Activated CD8-positive, alpha-beta T cell treated with anti-CD3 and anti-CD28 coated beads, Interleukin-2, amount 10 ng/mL, durations not matched to agents 7 days and 5 days (primary cell): Measurements from ENCODE around the gene RPS6KA5. TPM values are rescaled to one million over a fixed set of nuclear protein-coding genes. Genes with fewer than 3 reads are reported as not detected.

Source experiments
- ATAC-seq: fragments of 150-1000 bp; cut with Tn5 transposase; one replicate; pipeline ENCODE4 v1.10.0; 2021; ENCODE audit warnings: moderate library complexity
- CTCF ChIA-PET: fragments of 350-600 bp; sonication (Branson Sonifier 250); formaldehyde crosslinking; loops from one replicate; lab custom pipeline; 2021; ENCODE audit warnings: antibody characterized with exemption; lab: Charles Lee
- POLR2A ChIA-PET: fragments of 350-600 bp; sonication (Branson Sonifier 250); formaldehyde crosslinking; loops from one replicate; lab custom pipeline; 2021; ENCODE audit warnings: antibody characterized with exemption; lab: Charles Lee
- DNase-seq: peaks from one replicate; pipeline ENCODE4 v3.0.0-alpha.2; 2020
- H3K27ac Mint-ChIP-seq: one replicate; pipeline ENCODE4 v1.8.0; 2021; ENCODE audit warnings: mild to moderate bottlenecking, mixed read lengths
- H3K27me3 Mint-ChIP-seq: one replicate; pipeline ENCODE4 v1.8.0; 2021; ENCODE audit warnings: low read depth, mixed read lengths
- H3K36me3 Mint-ChIP-seq: one replicate; pipeline ENCODE4 v1.8.0; 2021; ENCODE audit warnings: low read depth, mixed read lengths
- H3K4me1 Mint-ChIP-seq: one replicate; pipeline ENCODE4 v1.8.0; 2021; ENCODE audit warnings: low read depth, mixed read lengths
- H3K4me3 Mint-ChIP-seq: one replicate; pipeline ENCODE4 v1.8.0; 2021; ENCODE audit warnings: mild to moderate bottlenecking, mixed read lengths
- H3K9me3 Mint-ChIP-seq: one replicate; pipeline ENCODE4 v1.8.0; 2022; ENCODE audit warnings: mixed read lengths; ENCODE audit not compliant: insufficient read depth
- total RNA-seq, 2 experiments: library from RNA; stranded (reverse); gene quantifications; one replicate each; pipeline ENCODE4 v1.2.3, GENCODE V29; 2021

The RPS6KA5 gene
- total RNA-seq, 2 experiments from 2014 or later: 50.8 to 53.1 TPM

DNA sequence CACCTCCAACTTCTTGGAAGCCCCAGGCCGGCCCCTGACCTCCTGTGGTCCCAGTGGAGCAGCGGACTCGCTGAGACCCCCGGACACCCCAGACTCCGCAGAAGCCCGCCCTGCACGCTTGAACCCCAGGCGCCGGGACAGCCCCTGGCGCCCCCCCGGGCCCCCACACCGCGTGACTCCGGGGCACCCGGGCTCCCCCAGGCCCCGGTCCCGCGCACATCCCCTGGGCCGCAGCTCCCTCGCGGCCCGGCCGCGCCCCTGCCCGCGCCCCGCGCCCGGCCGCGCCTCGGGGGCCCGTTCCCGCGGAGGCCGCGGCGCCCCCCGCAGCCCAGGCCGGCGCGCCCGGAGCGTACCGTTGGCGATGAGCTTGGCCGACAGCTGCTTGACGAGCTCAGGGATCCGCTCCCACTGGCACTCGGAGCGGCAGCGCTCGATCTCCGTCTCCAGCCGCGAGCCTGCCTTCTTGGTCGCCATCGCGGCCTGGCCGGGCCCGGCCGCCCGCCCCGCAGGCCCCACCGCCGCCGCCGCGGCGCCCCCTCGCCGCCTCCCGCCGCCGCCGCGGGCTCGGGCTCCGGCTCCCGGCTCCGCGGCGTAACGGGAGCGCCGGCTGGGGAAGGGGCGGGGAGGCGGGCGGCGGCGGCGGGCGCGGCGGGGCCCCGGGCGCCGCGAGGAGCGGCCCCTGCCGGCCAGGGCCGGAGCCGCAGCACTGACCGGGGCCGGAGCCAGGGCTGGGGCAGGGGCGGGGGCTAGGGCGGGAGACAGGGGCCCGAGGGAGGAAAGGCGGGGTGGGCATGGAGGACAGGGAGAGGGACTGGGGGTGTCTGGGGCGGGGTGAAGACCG, 244.4 kb downstream of the RPS6KA5 start, which contains the start of gene TTC7B:
Gene TTC7B (minus strand): TSS at position 609 of the 841 bp plus-strand sequence. CDS start 135 bp downstream, at position 474.
- no peaks in the 10 kb centered on the region for H3K36me3 Mint-ChIP-seq
- H3K4me3 Mint-ChIP-seq: peak within 1 kb of the TSS; percentile 73
- H3K27ac Mint-ChIP-seq: no peak within 1 kb of the TSS
- H3K27me3 Mint-ChIP-seq: peaks cover 24% of the 10 kb centered on the region
- H3K4me1 Mint-ChIP-seq: peaks cover 14% of the 10 kb centered on the region
- ChIA-PET CTCF (interaction anchor here (0.6 to 2.2 kb wide), 4 partner anchors 53 to 78 kb away, joined by 3 to 7 read pairs (median 4); no protein-coding TSS in a partner anchor), POLR2A (no interaction called here)
- H3K9me3 Mint-ChIP-seq: no peaks in the 10 kb centered on the region
- DNase-seq (peak; percentile 26), ATAC-seq (peak; percentile 67)

DNA sequence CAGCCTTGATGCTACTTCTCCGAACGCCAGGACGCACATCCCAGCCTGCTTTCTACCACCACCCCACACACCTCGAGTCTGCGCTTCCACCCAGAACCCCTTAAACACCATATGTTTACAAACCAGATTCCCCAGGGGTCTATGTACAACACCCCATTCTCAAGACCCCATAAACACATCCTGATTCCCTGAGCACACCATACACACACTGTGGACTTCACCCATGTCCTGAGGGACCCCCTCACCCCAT, 244.9 kb downstream of the RPS6KA5 start:
- ChIA-PET CTCF (interaction anchor here (0.6 to 2.2 kb wide), 4 partner anchors 52 to 79 kb away, joined by 3 to 7 read pairs (median 4); no protein-coding TSS in a partner anchor), POLR2A (no interaction called here)
- H3K4me1 Mint-ChIP-seq: peaks cover 9% of the 10 kb centered on the region
- DNase-seq: no peak
- H3K9me3 Mint-ChIP-seq: no peaks in the 10 kb centered on the region
- no peak for ATAC-seq
- H3K36me3 Mint-ChIP-seq: no peaks in the 10 kb centered on the region
- H3K4me3 Mint-ChIP-seq: peak overlapping the region; percentile 73
- H3K27me3 Mint-ChIP-seq: peaks cover 24% of the 10 kb centered on the region
- no peak overlapping the region for H3K27ac Mint-ChIP-seq

DNA sequence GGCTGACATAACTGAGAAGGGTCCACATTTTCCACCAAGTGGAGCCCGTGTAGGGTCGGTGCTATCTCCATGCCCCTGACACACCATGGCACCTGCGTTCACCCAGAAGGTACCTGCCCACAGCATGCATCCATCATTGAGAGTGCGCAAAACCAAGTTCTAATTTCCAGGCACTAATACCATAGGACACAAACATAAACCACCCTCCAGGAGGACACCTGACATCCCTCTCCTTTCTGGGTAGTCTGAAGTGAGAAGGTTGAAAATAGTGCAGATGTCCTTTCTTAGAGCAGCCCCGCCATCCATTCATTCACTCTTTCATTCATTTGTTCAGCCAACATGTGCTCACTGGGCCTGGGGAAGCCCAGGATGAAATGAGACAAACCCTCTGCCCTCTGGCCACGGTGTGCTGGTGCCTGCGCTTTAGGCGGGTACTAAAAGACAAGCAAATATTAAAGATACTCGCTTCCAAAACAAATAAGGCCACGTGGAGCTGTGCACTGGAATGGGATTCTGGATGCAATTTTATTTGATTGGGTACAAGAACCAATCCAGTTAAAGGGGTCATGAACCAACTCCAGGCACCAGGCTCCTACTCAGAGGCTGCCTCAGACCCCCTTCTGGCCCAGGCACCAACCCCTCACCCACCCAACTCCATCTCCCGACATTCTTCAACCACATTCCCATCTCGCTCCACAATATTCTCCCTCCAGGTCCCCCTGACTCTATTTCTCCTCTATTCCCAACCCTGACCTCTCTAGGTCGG, 245.5 kb downstream of the RPS6KA5 start:
- no peak for ATAC-seq
- no peaks in the 10 kb centered on the region for H3K36me3 Mint-ChIP-seq
- DNase-seq: no peak
- ChIA-PET CTCF (interaction anchor here (2.2 kb wide), 1 partner anchor 56 kb away, joined by 7 read pairs; no protein-coding TSS in a partner anchor), POLR2A (no interaction called here)
- H3K9me3 Mint-ChIP-seq: no peaks in the 10 kb centered on the region
- H3K27ac Mint-ChIP-seq: no peak overlapping the region
- H3K4me1 Mint-ChIP-seq: peaks cover 5% of the 10 kb centered on the region
- peak overlapping the region; percentile 73 for H3K4me3 Mint-ChIP-seq
- H3K27me3 Mint-ChIP-seq: peaks cover 24% of the 10 kb centered on the region

DNA sequence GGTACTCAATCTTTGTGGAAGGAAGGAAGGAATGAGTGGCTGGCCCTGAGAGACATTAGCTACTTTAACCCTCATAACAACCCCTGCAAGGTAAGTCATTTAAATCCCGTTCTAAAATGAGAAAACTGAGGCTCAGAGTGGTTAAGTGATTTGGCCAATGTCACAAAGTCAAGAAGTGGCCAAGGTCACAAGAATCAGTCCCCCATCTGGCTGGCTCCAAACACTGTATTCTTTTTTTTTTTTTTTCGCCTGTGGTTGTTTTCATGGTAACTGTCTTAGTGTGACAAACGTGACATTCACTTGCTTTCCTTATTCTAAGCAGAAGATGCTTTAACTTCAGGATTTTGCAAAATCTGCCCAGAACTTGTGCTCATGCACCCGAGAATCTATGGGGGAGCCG, 247.0 kb downstream of the RPS6KA5 start:
- Mint-ChIP-seq H3K36me3 (no peaks in the 10 kb centered on the region), H3K27ac (no peak overlapping the region), H3K9me3 (no peaks in the 10 kb centered on the region), H3K4me1 (peaks cover 4% of the 10 kb centered on the region), H3K27me3 (peaks cover 21% of the 10 kb centered on the region), H3K4me3 (no peak overlapping the region)
- ATAC-seq (no peak), DNase-seq (no peak)
- ChIA-PET CTCF (interaction anchor here (0.6 to 1.1 kb wide), 2 partner anchors 41 to 804 kb away, joined by 3 to 4 read pairs; no protein-coding TSS in a partner anchor), POLR2A (no interaction called here)

DNA sequence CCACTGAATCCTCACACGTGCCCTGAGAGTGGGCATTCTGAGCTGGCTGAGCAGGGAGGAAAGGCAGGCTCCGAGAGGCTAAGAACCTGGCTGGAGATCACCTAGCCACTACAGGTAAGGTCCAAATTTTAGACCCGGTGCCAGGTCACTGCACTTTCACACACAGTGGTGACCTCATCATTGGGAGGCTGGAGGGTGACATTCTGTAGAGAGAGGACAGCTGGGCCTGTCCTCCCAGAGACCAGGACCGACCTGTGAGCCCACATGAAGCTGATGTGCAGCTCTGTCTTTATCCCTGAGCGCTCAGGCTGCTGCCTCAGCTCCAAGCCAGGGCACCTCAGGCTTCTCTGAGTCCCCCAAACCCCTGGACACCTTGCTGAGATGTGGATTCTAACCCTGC, 248.3 kb downstream of the RPS6KA5 start:
- Mint-ChIP-seq H3K4me1 (peaks cover 4% of the 10 kb centered on the region), H3K27me3 (peaks cover 15% of the 10 kb centered on the region), H3K4me3 (no peak overlapping the region), H3K9me3 (no peaks in the 10 kb centered on the region), H3K27ac (no peak overlapping the region), H3K36me3 (no peaks in the 10 kb centered on the region)
- ChIA-PET POLR2A (no interaction called here), CTCF (no interaction called here)
- DNase-seq: no peak
- no peak for ATAC-seq

DNA sequence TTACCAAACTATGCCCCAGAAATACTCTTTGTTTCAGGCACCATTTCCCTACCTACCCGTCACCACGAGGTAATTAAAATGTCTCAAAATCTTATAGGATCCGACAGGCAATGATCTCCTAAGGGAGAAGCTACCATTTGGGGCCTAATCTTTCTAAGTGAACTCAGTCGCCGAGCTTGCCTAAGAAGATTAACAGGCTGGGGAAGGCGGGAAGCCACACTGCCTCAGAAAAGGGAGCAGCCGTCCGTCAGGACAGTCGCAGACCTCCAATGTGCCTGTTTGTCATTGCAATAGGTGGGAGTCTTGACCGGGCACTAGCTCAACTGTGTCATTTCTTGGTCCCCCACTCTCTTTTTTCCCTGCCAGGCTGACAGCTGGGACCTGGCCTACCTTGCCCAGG, 248.8 kb downstream of the RPS6KA5 start:
- H3K27ac Mint-ChIP-seq: no peak overlapping the region
- H3K36me3 Mint-ChIP-seq: no peaks in the 10 kb centered on the region
- POLR2A ChIA-PET: no interaction called here

DNA sequence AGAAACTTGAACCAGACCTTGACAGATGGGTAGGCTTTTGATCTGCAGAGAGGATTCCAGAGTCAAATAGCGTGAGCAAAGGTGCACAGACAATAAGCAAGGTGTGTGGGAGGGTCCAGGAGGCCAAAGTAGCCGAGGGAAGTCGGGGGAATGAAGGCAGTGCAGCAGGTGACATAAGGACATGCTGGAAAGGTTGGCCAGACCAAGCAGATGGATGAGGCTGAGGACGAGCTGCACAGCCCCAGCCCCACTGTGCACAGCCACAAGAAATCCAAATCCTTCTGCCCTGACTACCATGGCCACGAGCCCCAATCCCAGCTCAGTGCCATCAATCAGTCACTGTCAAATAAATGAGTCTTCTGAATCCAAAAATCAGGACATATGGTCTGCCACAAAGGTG, 249.6 kb downstream of the RPS6KA5 start:
- no peak overlapping the region for H3K4me3 Mint-ChIP-seq
- CTCF ChIA-PET: no interaction called here
- ATAC-seq: no peak
- POLR2A ChIA-PET: no interaction called here
- no peak for DNase-seq
- H3K27ac Mint-ChIP-seq: no peak overlapping the region
- H3K4me1 Mint-ChIP-seq: peaks cover 4% of the 10 kb centered on the region
- H3K27me3 Mint-ChIP-seq: peaks cover 14% of the 10 kb centered on the region
- H3K36me3 Mint-ChIP-seq: no peaks in the 10 kb centered on the region
- no peaks in the 10 kb centered on the region for H3K9me3 Mint-ChIP-seq

More for the DNA sequence above, 248.8 kb downstream of the RPS6KA5 start:
- CTCF ChIA-PET: no interaction called here
- Mint-ChIP-seq H3K4me3 (no peak overlapping the region), H3K9me3 (no peaks in the 10 kb centered on the region), H3K27me3 (peaks cover 14% of the 10 kb centered on the region), H3K4me1 (peaks cover 4% of the 10 kb centered on the region)
- DNase-seq (no peak), ATAC-seq (no peak)

DNA sequence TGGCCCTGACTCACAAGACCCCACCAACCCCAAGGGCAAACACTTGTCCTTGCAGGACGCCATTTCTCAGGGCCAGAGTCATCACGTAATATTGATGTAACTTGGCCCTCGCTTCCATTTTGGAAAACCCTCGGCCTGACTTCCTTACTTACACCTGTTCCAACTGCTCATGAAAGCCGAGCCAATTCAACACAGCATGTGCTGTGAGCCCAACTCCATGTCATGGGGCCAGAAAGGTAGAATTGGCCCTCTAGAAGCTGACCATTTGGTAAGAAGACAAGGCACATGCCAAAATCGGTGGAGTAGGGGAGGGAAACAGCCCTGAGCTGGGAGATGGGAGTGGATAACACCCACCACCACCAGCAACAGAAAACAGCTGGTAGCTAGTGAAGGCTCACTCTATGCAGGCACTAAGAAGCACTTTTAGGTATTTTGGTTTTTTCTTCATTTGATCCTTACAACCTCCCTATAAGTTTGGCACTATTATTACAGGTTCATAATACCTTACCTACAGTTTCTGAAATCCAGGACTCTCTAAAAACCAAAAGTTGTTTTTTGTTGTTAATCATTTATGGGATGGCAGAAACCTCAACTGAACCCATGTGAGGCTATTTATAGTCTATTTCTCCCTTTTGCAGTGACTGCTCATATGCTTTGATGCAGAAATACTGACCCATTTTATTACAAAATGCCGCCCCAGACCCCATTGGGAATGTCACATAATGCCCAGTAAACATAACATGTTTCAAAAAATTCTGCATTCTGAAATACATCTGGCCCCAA, 250.7 kb downstream of the RPS6KA5 start:
- no peaks in the 10 kb centered on the region for H3K36me3 Mint-ChIP-seq
- POLR2A ChIA-PET: no interaction called here
- no peak overlapping the region for H3K4me3 Mint-ChIP-seq
- H3K9me3 Mint-ChIP-seq: no peaks in the 10 kb centered on the region
- ATAC-seq: no peak
- H3K27ac Mint-ChIP-seq: no peak overlapping the region
- H3K4me1 Mint-ChIP-seq: no peaks in the 10 kb centered on the region
- no peak for DNase-seq
- CTCF ChIA-PET: no interaction called here
- peaks cover 5% of the 10 kb centered on the region for H3K27me3 Mint-ChIP-seq

DNA sequence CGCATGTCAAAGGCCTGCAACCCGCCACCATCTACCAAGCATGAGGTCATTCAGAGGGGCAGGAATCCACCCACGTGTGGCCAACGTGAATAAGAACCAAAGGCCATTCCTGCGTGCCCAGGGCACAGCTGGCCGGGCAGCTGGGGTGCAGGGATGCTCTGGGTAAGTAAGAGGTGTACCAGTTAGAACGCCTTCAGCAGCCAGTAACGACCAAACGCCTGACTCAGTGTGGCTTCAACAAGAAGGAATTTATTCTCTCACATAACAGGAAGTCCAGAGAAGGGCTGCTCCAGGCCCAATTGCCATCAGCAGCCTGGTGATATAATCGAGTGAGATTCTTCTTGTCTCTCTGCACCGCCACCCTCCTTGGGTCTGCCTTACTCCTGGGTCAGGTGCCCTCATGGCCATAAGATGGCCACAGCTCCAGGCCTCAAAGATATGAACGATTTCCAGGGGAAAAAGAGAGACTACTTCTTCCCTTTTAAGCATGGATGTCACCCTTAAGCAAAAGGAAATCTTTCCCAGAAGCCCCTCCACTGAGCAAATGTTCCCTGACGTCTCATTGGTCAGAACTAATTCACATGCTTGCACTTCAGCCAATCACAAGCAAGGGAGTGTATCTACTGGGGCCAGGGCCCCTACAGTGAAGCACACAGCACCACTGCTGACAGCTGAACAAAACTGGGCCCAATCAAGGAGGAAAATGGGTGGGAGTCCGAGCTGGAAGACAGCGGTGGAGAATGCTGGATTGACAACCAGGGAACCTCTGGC, 251.5 kb downstream of the RPS6KA5 start:
- H3K4me1 Mint-ChIP-seq: no peaks in the 10 kb centered on the region
- DNase-seq: no peak
- ChIA-PET CTCF (no interaction called here), POLR2A (no interaction called here)
- no peak for ATAC-seq
- H3K27ac Mint-ChIP-seq: no peak overlapping the region
- H3K36me3 Mint-ChIP-seq: no peaks in the 10 kb centered on the region
- no peak overlapping the region for H3K4me3 Mint-ChIP-seq
- H3K9me3 Mint-ChIP-seq: no peaks in the 10 kb centered on the region
- H3K27me3 Mint-ChIP-seq: no peaks in the 10 kb centered on the region

DNA sequence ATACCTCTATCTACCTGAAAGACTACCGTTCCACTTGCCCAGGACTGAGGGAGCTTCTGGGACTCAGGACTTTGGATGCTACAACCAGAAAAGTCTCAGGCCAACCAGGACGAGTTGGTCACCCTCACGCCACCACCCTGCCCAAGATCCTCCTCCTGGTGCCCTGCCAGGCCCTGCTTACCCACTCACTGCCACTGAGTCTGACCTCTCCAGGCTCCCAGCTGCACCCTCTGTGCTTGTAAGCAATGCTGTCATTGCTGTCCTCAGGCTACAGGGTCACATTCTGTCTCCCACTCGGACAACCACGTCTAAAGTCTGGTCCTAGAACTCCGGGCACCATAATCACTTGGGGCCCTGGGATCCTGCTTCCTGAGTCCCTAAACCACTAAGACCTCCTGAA, 253.4 kb downstream of the RPS6KA5 start:
- Mint-ChIP-seq H3K9me3 (peaks cover 4% of the 10 kb centered on the region), H3K4me1 (peaks cover 11% of the 10 kb centered on the region), H3K36me3 (no peaks in the 10 kb centered on the region), H3K27ac (no peak overlapping the region), H3K4me3 (no peak overlapping the region), H3K27me3 (no peaks in the 10 kb centered on the region)
- POLR2A ChIA-PET: no interaction called here
- ATAC-seq (no peak), DNase-seq (no peak)
- CTCF ChIA-PET: no interaction called here
